ENCODE data around the gene SYNGAP1.

GRCh38 chr6:33416386-33417127 is 3.3 kb upstream of the SYNGAP1 start:
- TF ChIP-seq CTCF (IDR thresholded peaks at IDR 0.05; ENCODE audit: insufficient read depth, low read depth, low read length) (no peak), EZH2 (IDR thresholded peaks at IDR 0.05; ENCODE audit: insufficient read depth, low read length) (no peak)
